Subcutaneous adipose tissue (tissue), 4 donors: ENCODE data around the gene XAGE5. TPM values are rescaled to one million over a fixed set of nuclear protein-coding genes. Genes with fewer than 3 reads are reported as not detected.
"Not testable (repeated sequence)": the region's sequence is repeated elsewhere in the genome, so short reads cannot be mapped to it uniquely, and the experiment has no call there.

Experiments used
- total RNA-seq, 4 donors: library from RNA; depleted of rRNA; stranded (reverse); fragments of >200 nt; gene quantifications; one replicate each; pipeline ENCODE4 v1.1.0, GENCODE V29; 2016
- TF ChIP-seq, protein P1 (sequence below): fragments of 450-650 bp; IDR thresholded peaks from one replicate; pipeline ENCODE4 v1.5.1; 2016; ENCODE audit warnings: low read depth, mild to moderate bottlenecking, control low read depth, antibody characterized with exemption, moderate library complexity

XAGE5 gene, protein sequence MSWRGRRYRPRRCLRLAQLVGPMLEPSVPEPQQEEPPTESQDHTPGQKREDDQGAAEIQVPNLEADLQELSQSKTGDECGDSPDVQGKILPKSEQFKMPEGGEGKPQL
- not detected for total RNA-seq

DNA sequence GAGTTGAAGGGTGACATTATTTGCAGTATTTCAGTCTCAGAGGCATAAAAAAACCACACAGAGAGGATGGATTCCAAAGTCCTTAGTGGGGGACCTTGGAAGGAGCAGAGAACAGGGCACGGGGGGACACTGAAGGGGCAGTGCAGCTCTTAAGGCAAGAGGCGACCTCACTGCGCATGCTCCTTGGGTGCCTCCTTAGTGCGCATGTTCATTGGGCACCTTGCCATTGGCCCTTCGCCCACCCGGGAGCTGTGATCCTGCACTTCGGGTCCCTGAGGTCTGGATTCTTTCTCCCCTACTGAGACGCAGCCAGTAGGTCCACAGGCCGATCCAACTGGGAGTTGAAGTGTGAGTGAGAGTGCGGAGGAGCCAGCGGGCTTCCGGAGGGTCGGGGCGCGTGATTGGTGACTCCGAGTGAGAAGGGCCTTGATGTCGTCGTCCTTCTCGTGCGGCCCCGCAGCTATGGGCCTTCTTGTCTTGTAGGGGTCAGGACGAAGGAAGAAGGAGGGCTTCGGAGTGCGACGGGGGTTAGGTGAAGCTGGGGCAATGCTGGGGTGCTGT lies at the start of gene XAGE5:
XAGE5 (plus strand) TSS at position 223 of the 561 bp plus-strand sequence. CDS start 1,280 bp downstream, outside the sequence.
- TF ChIP-seq, protein P1, sequence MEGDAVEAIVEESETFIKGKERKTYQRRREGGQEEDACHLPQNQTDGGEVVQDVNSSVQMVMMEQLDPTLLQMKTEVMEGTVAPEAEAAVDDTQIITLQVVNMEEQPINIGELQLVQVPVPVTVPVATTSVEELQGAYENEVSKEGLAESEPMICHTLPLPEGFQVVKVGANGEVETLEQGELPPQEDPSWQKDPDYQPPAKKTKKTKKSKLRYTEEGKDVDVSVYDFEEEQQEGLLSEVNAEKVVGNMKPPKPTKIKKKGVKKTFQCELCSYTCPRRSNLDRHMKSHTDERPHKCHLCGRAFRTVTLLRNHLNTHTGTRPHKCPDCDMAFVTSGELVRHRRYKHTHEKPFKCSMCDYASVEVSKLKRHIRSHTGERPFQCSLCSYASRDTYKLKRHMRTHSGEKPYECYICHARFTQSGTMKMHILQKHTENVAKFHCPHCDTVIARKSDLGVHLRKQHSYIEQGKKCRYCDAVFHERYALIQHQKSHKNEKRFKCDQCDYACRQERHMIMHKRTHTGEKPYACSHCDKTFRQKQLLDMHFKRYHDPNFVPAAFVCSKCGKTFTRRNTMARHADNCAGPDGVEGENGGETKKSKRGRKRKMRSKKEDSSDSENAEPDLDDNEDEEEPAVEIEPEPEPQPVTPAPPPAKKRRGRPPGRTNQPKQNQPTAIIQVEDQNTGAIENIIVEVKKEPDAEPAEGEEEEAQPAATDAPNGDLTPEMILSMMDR, result no peak

DNA sequence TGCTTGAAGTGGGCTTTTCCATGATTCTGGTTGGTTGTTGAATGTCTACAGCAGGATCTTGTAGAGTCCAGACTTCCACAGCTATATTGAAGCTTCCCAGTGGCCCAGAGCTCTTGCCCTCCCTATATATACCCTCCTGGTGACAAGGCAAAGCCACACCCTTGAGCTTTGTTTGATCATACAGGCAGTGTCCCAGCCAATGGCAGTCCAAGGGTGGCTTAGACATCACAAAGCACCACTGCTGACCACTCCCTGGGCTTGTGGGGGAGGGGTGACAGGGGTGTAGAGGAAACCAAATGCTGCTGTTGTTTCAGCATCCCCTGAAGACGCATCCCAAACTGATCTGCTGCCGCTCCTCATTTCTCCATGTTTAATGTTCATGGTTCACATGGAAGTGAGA lies 13.8 kb upstream of the XAGE5 start, which contains the start of gene SPANXN5:
SPANXN5 (minus strand) TSS at position 101 of the 400 bp plus-strand sequence; CDS start at position 22, 79 bp downstream.
- TF ChIP-seq, protein P1, result not testable (repeated sequence)

DNA sequence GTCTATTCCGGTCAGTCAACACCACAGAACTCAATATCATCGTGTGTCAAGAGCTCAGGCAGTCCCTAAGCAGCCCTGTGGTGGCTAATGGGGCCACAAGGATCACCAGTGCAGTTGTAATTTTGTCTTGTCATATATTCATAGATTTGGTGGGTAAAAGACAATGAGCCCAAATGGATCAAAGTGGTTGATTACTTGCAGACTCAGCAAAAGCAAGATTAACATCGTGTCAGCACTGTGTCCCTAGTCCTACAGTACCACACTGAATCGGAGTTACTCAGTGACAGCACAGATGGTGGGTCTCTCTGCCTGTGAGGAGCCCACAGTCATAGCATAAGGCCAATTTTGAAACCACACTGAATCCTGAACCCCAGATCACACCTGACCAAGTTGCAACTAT lies 8.7 kb downstream of the XAGE5 start:
- TF ChIP-seq, protein P1, result no peak

DNA sequence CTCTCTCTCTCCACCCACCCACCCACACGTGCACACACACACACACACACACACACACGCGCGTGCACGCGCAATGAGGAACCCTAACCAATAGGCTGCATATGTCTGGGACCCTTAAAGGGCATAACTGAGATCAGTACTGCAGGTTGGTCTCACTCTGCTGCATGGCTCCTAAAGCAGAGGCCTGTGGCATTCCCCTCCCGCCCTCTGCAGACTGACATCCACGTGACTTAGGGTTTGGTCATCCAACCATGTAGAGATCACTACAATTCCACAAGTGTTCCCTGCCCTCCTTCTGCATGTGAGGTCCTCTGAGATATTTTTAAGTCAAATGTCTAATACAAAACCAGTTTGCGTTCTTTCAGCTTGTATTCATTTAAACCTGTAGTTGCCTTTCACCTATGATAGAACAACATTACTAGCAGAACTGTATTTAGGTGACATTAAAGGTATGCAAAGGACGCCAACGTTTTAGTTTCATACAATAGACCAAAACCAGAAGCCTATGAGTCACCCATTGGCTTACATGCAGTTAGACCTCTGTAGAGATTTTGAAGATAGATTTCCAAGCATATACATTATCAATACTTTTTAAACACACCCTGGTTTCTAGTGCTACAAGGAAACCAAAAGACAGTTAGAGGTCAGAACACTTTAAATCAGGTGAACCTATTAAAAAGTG lies 10.1 kb downstream of the XAGE5 start:
- TF ChIP-seq, protein P1, result no peak

GRCh38 chrX:52824608-52825007 lies 13.5 kb downstream of the XAGE5 start:
- TF ChIP-seq, protein P1, result no peak

DNA sequence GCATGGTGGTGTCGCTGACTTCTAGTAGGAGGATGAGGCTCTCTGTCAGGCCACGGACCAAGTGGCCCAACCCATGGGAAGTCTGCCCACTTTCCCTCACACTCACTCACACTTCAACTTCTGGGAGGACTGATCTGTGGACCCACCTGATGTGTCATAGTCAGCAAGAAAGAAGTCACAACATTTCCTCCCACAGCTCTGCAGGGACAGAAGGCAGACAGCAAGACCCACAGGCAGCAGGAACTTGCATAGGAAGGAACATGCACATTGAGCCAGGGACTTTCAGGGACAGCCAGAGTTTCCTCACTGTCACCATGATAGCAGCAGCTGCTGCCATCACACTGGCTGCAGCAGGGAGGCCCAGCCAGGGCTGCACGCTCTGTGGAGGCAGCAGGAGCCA lies 19.5 kb downstream of the XAGE5 start:
- TF ChIP-seq, protein P1, result no peak

- TF ChIP-seq, protein P1, result no peak
These were observed 28.1 kb downstream of the XAGE5 start for GRCh38 chrX:52839137-52839536.
